ENCODE data around the gene ACOXL. TPM values are rescaled to one million over a fixed set of nuclear protein-coding genes. Genes with fewer than 3 reads are reported as not detected.

Gene ACOXL
- total and polyA plus RNA-seq, 2 of the 8 experiments (the other 6 are each of a cell fraction or from before 2014, with no cell fraction given) = 11.4 to 20.6 TPM

DNA sequence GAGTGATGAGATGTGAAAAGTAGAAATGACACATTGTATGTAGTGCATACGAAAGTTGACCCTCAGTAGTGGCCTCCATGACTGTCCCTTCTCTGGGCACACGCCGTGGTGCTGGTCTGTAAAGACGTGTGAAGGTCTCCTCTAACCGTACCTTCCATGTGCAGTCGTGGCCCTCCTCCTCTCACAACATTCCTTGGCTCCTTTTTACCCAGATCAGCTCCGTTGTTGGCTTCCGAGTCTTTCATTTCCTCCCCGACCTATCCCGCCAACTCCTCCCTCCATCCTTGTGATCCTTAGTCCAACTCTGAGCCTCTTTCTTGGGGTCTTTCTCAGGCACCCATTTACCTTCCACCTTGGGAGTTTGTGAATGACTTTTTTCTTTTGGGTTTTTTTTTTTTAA, 227.9 kb downstream of the ACOXL start (continued):
- TF ChIP-seq, protein P1, sequence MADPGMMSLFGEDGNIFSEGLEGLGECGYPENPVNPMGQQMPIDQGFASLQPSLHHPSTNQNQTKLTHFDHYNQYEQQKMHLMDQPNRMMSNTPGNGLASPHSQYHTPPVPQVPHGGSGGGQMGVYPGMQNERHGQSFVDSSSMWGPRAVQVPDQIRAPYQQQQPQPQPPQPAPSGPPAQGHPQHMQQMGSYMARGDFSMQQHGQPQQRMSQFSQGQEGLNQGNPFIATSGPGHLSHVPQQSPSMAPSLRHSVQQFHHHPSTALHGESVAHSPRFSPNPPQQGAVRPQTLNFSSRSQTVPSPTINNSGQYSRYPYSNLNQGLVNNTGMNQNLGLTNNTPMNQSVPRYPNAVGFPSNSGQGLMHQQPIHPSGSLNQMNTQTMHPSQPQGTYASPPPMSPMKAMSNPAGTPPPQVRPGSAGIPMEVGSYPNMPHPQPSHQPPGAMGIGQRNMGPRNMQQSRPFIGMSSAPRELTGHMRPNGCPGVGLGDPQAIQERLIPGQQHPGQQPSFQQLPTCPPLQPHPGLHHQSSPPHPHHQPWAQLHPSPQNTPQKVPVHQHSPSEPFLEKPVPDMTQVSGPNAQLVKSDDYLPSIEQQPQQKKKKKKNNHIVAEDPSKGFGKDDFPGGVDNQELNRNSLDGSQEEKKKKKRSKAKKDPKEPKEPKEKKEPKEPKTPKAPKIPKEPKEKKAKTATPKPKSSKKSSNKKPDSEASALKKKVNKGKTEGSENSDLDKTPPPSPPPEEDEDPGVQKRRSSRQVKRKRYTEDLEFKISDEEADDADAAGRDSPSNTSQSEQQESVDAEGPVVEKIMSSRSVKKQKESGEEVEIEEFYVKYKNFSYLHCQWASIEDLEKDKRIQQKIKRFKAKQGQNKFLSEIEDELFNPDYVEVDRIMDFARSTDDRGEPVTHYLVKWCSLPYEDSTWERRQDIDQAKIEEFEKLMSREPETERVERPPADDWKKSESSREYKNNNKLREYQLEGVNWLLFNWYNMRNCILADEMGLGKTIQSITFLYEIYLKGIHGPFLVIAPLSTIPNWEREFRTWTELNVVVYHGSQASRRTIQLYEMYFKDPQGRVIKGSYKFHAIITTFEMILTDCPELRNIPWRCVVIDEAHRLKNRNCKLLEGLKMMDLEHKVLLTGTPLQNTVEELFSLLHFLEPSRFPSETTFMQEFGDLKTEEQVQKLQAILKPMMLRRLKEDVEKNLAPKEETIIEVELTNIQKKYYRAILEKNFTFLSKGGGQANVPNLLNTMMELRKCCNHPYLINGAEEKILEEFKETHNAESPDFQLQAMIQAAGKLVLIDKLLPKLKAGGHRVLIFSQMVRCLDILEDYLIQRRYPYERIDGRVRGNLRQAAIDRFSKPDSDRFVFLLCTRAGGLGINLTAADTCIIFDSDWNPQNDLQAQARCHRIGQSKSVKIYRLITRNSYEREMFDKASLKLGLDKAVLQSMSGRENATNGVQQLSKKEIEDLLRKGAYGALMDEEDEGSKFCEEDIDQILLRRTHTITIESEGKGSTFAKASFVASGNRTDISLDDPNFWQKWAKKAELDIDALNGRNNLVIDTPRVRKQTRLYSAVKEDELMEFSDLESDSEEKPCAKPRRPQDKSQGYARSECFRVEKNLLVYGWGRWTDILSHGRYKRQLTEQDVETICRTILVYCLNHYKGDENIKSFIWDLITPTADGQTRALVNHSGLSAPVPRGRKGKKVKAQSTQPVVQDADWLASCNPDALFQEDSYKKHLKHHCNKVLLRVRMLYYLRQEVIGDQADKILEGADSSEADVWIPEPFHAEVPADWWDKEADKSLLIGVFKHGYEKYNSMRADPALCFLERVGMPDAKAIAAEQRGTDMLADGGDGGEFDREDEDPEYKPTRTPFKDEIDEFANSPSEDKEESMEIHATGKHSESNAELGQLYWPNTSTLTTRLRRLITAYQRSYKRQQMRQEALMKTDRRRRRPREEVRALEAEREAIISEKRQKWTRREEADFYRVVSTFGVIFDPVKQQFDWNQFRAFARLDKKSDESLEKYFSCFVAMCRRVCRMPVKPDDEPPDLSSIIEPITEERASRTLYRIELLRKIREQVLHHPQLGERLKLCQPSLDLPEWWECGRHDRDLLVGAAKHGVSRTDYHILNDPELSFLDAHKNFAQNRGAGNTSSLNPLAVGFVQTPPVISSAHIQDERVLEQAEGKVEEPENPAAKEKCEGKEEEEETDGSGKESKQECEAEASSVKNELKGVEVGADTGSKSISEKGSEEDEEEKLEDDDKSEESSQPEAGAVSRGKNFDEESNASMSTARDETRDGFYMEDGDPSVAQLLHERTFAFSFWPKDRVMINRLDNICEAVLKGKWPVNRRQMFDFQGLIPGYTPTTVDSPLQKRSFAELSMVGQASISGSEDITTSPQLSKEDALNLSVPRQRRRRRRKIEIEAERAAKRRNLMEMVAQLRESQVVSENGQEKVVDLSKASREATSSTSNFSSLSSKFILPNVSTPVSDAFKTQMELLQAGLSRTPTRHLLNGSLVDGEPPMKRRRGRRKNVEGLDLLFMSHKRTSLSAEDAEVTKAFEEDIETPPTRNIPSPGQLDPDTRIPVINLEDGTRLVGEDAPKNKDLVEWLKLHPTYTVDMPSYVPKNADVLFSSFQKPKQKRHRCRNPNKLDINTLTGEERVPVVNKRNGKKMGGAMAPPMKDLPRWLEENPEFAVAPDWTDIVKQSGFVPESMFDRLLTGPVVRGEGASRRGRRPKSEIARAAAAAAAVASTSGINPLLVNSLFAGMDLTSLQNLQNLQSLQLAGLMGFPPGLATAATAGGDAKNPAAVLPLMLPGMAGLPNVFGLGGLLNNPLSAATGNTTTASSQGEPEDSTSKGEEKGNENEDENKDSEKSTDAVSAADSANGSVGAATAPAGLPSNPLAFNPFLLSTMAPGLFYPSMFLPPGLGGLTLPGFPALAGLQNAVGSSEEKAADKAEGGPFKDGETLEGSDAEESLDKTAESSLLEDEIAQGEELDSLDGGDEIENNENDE (IDR thresholded peaks at IDR 0.05; ENCODE audit: insufficient replicate concordance, low read length) = no peak
- TF ChIP-seq, protein P2, sequence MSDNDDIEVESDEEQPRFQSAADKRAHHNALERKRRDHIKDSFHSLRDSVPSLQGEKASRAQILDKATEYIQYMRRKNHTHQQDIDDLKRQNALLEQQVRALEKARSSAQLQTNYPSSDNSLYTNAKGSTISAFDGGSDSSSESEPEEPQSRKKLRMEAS (IDR thresholded peaks at IDR 0.05) = no peak
- no peak for TF ChIP-seq SP4 (IDR thresholded peaks at IDR 0.05; ENCODE audit: low read length)
- no peak for TF ChIP-seq NANOG (IDR thresholded peaks at IDR 0.05; ENCODE audit: insufficient read depth, low read depth, low read length, poor library complexity, severe bottlenecking)
- no peak for TF ChIP-seq RXRA (IDR thresholded peaks at IDR 0.05; ENCODE audit: insufficient read depth, low read depth, low read length)
- TF ChIP-seq POLR2A (IDR thresholded peaks at IDR 0.05; ENCODE audit: control extremely low read depth in 1 of 2, low read depth in 2 of 2, low read length in 2 of 2) = no peak
- TF ChIP-seq CHD1 (IDR thresholded peaks at IDR 0.05; ENCODE audit: low read depth, low read length) = no peak
